Memory B cell (primary cell): ENCODE measurements around the gene FBXL17.

Source experiments
- ATAC-seq: fragments of 150-1000 bp; cut with Tn5 transposase; 2 replicates; pipeline ENCODE4 v1.10.0; 2021; ENCODE audit warnings: low read depth, mild to moderate bottlenecking, moderate library complexity
- DNase-seq, 2 donors: peaks; one replicate each; pipeline ENCODE4 v3.0.0; 2022; ENCODE audit warnings: low spot score in 2 of 2
- H3K27ac Mint-ChIP-seq: one replicate; pipeline ENCODE4 v1.8.0; 2022; ENCODE audit warnings: mild to moderate bottlenecking, moderate library complexity, mixed read lengths
- H3K27me3 Mint-ChIP-seq: one replicate; pipeline ENCODE4 v1.8.0; 2022; ENCODE audit warnings: mixed read lengths
- H3K36me3 Mint-ChIP-seq: one replicate; pipeline ENCODE4 v1.8.0; 2022; ENCODE audit warnings: mild to moderate bottlenecking, mixed read lengths
- H3K4me1 Mint-ChIP-seq: one replicate; pipeline ENCODE4 v1.8.0; 2022; ENCODE audit warnings: mixed read lengths
- H3K4me3 Mint-ChIP-seq: one replicate; pipeline ENCODE4 v1.8.0; 2022; ENCODE audit warnings: mild to moderate bottlenecking, moderate library complexity, mixed read lengths
- H3K9me3 Mint-ChIP-seq: one replicate; pipeline ENCODE4 v1.8.0; 2022; ENCODE audit warnings: mixed read lengths

The FBXL17 gene

GRCh38 chr5:107950776-107951175 lies 431.1 kb downstream of the FBXL17 start:
- no peaks in the 10 kb centered on the region for H3K27me3 Mint-ChIP-seq
- ATAC-seq (no peak), DNase-seq (no peak)
- no peaks in the 10 kb centered on the region for H3K4me1 Mint-ChIP-seq
- H3K4me3 Mint-ChIP-seq, result no peak overlapping the region
- H3K36me3 Mint-ChIP-seq, result peaks cover 11% of the 10 kb centered on the region
- no peaks in the 10 kb centered on the region for H3K9me3 Mint-ChIP-seq
- no peak overlapping the region for H3K27ac Mint-ChIP-seq

GRCh38 chr5:107949688-107950341 lies 432.1 kb downstream of the FBXL17 start:
- Mint-ChIP-seq H3K27me3 (no peaks in the 10 kb centered on the region), H3K4me3 (no peak overlapping the region)

GRCh38 chr5:107948377-107948776 lies 433.5 kb downstream of the FBXL17 start:
- no peaks in the 10 kb centered on the region for H3K27me3 Mint-ChIP-seq
- H3K27ac Mint-ChIP-seq, result no peak overlapping the region
- no peaks in the 10 kb centered on the region for H3K4me1 Mint-ChIP-seq
- DNase-seq (no peak), ATAC-seq (no peak)
- peaks cover 7% of the 10 kb centered on the region for H3K36me3 Mint-ChIP-seq
- H3K9me3 Mint-ChIP-seq, result no peaks in the 10 kb centered on the region
- no peak overlapping the region for H3K4me3 Mint-ChIP-seq

More at GRCh38 chr5:107949688-107950341, 432.1 kb downstream of the FBXL17 start:
- Mint-ChIP-seq H3K27ac (no peak overlapping the region), H3K36me3 (peaks cover 11% of the 10 kb centered on the region), H3K4me1 (no peaks in the 10 kb centered on the region), H3K9me3 (no peaks in the 10 kb centered on the region)
- DNase-seq (no peak), ATAC-seq (no peak)

DNA sequence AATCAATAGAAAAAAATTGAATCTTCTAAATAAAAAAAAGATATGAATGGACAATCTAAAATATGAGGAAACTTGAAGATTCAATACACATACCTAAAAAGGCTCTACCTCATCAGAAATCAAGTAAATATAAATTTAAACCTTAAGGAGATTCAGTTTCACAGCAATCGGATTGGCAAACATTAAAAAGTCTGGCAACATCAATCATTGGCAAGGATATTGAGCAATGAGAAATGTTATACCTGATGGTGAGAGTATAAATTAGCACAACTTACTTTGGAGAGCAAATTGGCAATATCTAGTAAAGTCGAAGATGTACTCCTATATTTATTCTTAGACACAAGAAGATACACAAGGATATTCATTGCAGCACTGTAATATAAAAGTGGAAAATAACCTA lies 436.8 kb downstream of the FBXL17 start:
- Mint-ChIP-seq H3K27me3 (no peaks in the 10 kb centered on the region), H3K4me3 (no peak overlapping the region), H3K36me3 (peaks cover 9% of the 10 kb centered on the region), H3K4me1 (no peaks in the 10 kb centered on the region), H3K27ac (no peak overlapping the region), H3K9me3 (no peaks in the 10 kb centered on the region)
- DNase-seq (no peak), ATAC-seq (no peak)

GRCh38 chr5:107943923-107944322 lies 438.0 kb downstream of the FBXL17 start:
- DNase-seq (no peak), ATAC-seq (no peak)
- H3K27me3 Mint-ChIP-seq, result no peaks in the 10 kb centered on the region
- H3K4me3 Mint-ChIP-seq, result no peak overlapping the region
- H3K9me3 Mint-ChIP-seq, result no peaks in the 10 kb centered on the region
- peaks cover 11% of the 10 kb centered on the region for H3K36me3 Mint-ChIP-seq
- H3K4me1 Mint-ChIP-seq, result no peaks in the 10 kb centered on the region
- no peak overlapping the region for H3K27ac Mint-ChIP-seq

DNA sequence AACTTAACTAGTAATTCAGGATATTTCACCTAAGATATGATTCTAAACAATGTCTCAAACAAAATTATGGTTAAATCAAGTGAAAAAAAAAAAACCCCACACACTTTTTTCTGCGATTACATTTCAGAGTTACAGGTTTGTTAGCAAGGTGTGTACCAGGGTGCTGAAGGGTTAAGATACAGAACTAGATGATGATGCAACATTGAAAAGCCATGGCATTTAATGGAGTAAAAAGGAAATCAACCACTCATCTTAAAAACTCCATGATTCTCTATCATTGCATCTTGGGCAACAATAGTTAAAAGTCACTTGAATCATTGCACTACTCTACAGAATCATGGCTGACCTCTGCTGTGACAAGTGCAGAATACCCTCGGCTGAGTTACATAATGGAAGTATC lies 440.9 kb downstream of the FBXL17 start:
- no peak for ATAC-seq
- Mint-ChIP-seq H3K36me3 (peaks cover 13% of the 10 kb centered on the region), H3K27ac (no peak overlapping the region), H3K27me3 (no peaks in the 10 kb centered on the region), H3K4me1 (no peaks in the 10 kb centered on the region), H3K4me3 (no peak overlapping the region), H3K9me3 (no peaks in the 10 kb centered on the region)
- DNase-seq, result no peak

GRCh38 chr5:107937651-107938355 lies 444.1 kb downstream of the FBXL17 start:
- Mint-ChIP-seq H3K27ac (no peak overlapping the region), H3K4me3 (no peak overlapping the region), H3K4me1 (no peaks in the 10 kb centered on the region), H3K9me3 (no peaks in the 10 kb centered on the region), H3K27me3 (no peaks in the 10 kb centered on the region), H3K36me3 (peaks cover 15% of the 10 kb centered on the region)
- DNase-seq (no peak), ATAC-seq (no peak)

DNA sequence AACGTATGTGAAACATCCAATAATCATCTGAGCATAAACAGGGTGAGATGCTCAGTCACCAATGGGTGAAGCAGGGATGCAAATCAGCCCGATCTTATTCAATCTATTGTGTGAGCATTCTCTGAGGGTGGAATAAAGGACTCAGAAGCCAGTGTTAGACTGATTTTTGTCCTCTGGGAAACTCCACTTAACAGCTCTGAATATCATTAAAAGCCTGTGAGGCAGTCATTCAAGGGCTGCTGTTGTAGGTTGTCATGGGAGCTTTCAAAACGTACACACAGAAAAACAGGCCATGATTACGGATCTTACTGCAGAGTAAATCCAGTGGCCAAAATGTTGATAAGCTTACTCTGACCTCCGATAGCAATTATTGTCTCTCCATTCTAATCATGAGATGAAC lies 444.7 kb downstream of the FBXL17 start:
- H3K27ac Mint-ChIP-seq, result no peak overlapping the region

GRCh38 chr5:107936515-107936914 lies 445.4 kb downstream of the FBXL17 start:
- no peaks in the 10 kb centered on the region for H3K4me1 Mint-ChIP-seq
- no peaks in the 10 kb centered on the region for H3K9me3 Mint-ChIP-seq
- no peak for DNase-seq
- no peak overlapping the region for H3K4me3 Mint-ChIP-seq
- H3K27me3 Mint-ChIP-seq, result no peaks in the 10 kb centered on the region
- ATAC-seq, result no peak
- peaks cover 16% of the 10 kb centered on the region for H3K36me3 Mint-ChIP-seq
- no peak overlapping the region for H3K27ac Mint-ChIP-seq

More for the DNA sequence above, 444.7 kb downstream of the FBXL17 start:
- no peaks in the 10 kb centered on the region for H3K4me1 Mint-ChIP-seq
- H3K36me3 Mint-ChIP-seq, result peaks cover 16% of the 10 kb centered on the region
- no peaks in the 10 kb centered on the region for H3K9me3 Mint-ChIP-seq
- DNase-seq, result no peak
- H3K4me3 Mint-ChIP-seq, result no peak overlapping the region
- ATAC-seq, result no peak
- H3K27me3 Mint-ChIP-seq, result no peaks in the 10 kb centered on the region

GRCh38 chr5:107935645-107936044 lies 446.3 kb downstream of the FBXL17 start:
- Mint-ChIP-seq H3K4me1 (no peaks in the 10 kb centered on the region), H3K9me3 (no peaks in the 10 kb centered on the region), H3K27ac (no peak overlapping the region), H3K4me3 (no peak overlapping the region), H3K36me3 (peaks cover 16% of the 10 kb centered on the region), H3K27me3 (no peaks in the 10 kb centered on the region)
- no peak for ATAC-seq
- no peak for DNase-seq

DNA sequence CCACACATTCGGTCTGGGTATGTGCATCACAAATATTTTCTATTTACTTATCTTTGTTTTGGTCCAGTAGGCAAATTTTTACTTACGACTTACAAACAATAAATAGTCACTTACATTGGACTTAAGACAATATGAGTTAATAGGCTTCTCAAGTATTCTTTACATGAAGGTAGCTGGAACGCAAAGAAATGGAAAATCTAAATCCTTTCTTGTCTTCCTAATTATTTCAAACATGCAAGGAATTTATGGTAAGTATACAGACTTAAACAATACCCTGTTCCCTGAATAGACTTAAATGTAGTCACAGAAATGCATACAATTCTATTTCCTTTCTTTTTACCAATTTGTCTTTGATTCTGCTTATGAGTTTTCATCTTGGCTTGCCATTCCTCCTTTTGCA lies 448.6 kb downstream of the FBXL17 start:
- Mint-ChIP-seq H3K9me3 (no peaks in the 10 kb centered on the region), H3K4me3 (no peak overlapping the region), H3K4me1 (no peaks in the 10 kb centered on the region), H3K27ac (no peak overlapping the region), H3K27me3 (no peaks in the 10 kb centered on the region), H3K36me3 (peaks cover 12% of the 10 kb centered on the region)
- ATAC-seq (no peak), DNase-seq (no peak)

GRCh38 chr5:107930891-107931290 lies 451.0 kb downstream of the FBXL17 start:
- Mint-ChIP-seq H3K4me1 (no peaks in the 10 kb centered on the region), H3K27me3 (no peaks in the 10 kb centered on the region), H3K4me3 (no peak overlapping the region), H3K9me3 (no peaks in the 10 kb centered on the region), H3K36me3 (peaks cover 4% of the 10 kb centered on the region), H3K27ac (no peak overlapping the region)
- no peak for ATAC-seq
- DNase-seq, result no peak

- ATAC-seq, result no peak
- Mint-ChIP-seq H3K4me1 (no peaks in the 10 kb centered on the region), H3K4me3 (no peak overlapping the region), H3K9me3 (no peaks in the 10 kb centered on the region), H3K27ac (no peak overlapping the region), H3K36me3 (peaks cover 6% of the 10 kb centered on the region), H3K27me3 (no peaks in the 10 kb centered on the region)
- DNase-seq, result no peak
Observed at GRCh38 chr5:107930092-107930491, 451.8 kb downstream of the FBXL17 start.

DNA sequence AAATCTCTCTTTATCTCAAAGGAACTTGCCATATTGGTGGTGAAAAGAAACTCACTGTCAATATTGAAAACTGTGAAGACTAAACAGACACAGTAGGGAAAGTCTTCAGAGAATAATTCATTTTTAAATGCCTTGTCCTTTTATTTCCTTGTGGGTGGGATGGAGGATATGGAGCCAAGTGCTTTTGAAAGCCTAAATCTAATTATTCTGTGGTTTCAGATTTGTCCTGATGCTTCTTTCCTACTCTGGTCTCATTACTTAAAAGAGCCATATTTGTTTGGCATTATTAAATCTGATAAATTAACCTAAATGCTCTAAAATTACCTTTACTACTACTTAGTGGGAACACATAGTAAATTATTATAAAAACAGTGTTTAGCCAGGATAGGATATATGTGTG lies 452.8 kb downstream of the FBXL17 start:
- H3K27me3 Mint-ChIP-seq, result no peaks in the 10 kb centered on the region
- H3K4me1 Mint-ChIP-seq, result no peaks in the 10 kb centered on the region
- peaks cover 4% of the 10 kb centered on the region for H3K36me3 Mint-ChIP-seq
- H3K4me3 Mint-ChIP-seq, result no peak overlapping the region
- DNase-seq (no peak), ATAC-seq (no peak)
- no peaks in the 10 kb centered on the region for H3K9me3 Mint-ChIP-seq
- H3K27ac Mint-ChIP-seq, result no peak overlapping the region

DNA sequence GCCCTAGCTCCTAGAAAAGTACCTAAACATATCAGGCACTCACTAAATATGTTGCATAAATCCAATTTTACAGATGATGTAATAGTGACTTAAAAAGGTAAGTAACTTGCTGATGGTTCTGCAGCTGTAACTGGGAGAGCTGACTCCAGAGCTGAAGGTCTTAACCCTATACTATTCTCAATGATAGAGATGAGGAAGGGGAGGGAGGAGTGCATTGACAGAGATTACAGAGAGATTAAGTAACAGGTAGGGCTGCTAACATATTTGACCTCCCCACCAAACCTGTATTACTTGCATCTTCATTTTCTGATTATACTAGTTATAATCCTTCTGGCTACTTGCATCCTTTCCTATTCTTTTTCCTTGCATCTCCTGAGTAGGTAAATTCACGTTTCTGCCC lies 455.8 kb downstream of the FBXL17 start:
- ATAC-seq (no peak), DNase-seq (no peak)
- H3K27me3 Mint-ChIP-seq, result no peaks in the 10 kb centered on the region
- H3K27ac Mint-ChIP-seq, result no peak overlapping the region
- H3K9me3 Mint-ChIP-seq, result no peaks in the 10 kb centered on the region
- no peaks in the 10 kb centered on the region for H3K4me1 Mint-ChIP-seq
- H3K36me3 Mint-ChIP-seq, result peaks cover 2% of the 10 kb centered on the region
- no peak overlapping the region for H3K4me3 Mint-ChIP-seq
